ENCODE measurements around the gene TNFSF9. TPM values are rescaled to one million over a fixed set of nuclear protein-coding genes. Genes with fewer than 3 reads are reported as not detected.
"Not testable (repeated sequence)": the region's sequence is repeated elsewhere in the genome, so short reads cannot be mapped to it uniquely, and the experiment has no call there.

The TNFSF9 gene
- total RNA-seq, 1 donor from 2014 or later = 0.28 TPM

DNA sequence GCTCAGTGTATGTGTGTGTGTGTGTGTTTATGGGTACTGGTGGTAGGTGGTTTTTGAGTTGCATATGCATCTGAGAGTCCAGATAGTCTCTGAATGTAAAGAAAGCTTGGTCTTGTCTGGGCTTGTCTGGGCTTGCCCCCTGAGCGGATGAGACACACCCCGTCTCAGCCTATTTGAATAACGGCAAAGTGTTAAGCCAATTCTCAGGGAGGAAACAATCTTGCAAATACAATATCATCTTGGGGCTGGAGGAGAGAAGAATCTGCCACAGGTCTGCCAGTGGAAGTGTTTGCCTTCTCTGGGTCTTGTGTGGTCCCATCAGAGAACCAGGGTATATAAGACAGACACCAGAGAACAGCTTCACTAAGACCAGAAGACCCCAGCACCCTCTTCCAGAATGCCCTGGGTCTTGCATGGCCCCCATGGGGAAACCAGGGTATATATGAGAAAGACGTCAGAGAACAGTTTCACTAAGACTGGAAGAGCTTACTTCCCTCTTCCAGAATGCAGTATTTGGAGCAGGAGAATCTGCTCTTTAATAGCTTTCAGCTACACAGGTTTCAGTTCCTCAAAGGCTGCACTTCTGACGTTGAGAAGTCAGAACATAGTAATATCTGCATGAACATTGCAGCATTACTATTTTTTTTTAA is 46.8 kb downstream of the TNFSF9 start:
- no peak for DNase-seq (ENCODE audit: low spot score)
- Histone ChIP-seq H4K20me1 (ENCODE audit: low read depth) (no peaks in the 10 kb centered on the region), H3K4me2 (no peak overlapping the region), H3K79me2 (ENCODE audit: low read depth) (no peaks in the 10 kb centered on the region), H2AFZ (replicated peaks) (no peak overlapping the region), H3K9me3 (ENCODE audit: low read depth) (no peaks in the 10 kb centered on the region), H3K4me3 (no peak overlapping the region), H3K27ac (no peak overlapping the region), H3K9ac (no peak overlapping the region), H3F3A (ENCODE audit: low read depth) (no peaks in the 10 kb centered on the region), H3K36me3 (no peaks in the 10 kb centered on the region), H3K27me3 (no peaks in the 10 kb centered on the region), H3K4me1 (no peaks in the 10 kb centered on the region)
- Mint-ChIP-seq H3K27me3 (ENCODE audit: insufficient read depth, low read depth) (peaks cover 6% of the 10 kb centered on the region), H3K4me1 (no peaks in the 10 kb centered on the region), H3K27ac (no peak overlapping the region), H3K9me3 (peaks cover 5% of the 10 kb centered on the region), H3K4me3 (no peak overlapping the region), H3K36me3 (no peaks in the 10 kb centered on the region)
- TF ChIP-seq, protein P1, sequence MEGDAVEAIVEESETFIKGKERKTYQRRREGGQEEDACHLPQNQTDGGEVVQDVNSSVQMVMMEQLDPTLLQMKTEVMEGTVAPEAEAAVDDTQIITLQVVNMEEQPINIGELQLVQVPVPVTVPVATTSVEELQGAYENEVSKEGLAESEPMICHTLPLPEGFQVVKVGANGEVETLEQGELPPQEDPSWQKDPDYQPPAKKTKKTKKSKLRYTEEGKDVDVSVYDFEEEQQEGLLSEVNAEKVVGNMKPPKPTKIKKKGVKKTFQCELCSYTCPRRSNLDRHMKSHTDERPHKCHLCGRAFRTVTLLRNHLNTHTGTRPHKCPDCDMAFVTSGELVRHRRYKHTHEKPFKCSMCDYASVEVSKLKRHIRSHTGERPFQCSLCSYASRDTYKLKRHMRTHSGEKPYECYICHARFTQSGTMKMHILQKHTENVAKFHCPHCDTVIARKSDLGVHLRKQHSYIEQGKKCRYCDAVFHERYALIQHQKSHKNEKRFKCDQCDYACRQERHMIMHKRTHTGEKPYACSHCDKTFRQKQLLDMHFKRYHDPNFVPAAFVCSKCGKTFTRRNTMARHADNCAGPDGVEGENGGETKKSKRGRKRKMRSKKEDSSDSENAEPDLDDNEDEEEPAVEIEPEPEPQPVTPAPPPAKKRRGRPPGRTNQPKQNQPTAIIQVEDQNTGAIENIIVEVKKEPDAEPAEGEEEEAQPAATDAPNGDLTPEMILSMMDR (IDR thresholded peaks at IDR 0.05) = no peak
- TF ChIP-seq EZH2phosphoT487 (IDR thresholded peaks at IDR 0.05) = no peak
- no peak for TF ChIP-seq EZH2 (IDR thresholded peaks at IDR 0.05)

DNA sequence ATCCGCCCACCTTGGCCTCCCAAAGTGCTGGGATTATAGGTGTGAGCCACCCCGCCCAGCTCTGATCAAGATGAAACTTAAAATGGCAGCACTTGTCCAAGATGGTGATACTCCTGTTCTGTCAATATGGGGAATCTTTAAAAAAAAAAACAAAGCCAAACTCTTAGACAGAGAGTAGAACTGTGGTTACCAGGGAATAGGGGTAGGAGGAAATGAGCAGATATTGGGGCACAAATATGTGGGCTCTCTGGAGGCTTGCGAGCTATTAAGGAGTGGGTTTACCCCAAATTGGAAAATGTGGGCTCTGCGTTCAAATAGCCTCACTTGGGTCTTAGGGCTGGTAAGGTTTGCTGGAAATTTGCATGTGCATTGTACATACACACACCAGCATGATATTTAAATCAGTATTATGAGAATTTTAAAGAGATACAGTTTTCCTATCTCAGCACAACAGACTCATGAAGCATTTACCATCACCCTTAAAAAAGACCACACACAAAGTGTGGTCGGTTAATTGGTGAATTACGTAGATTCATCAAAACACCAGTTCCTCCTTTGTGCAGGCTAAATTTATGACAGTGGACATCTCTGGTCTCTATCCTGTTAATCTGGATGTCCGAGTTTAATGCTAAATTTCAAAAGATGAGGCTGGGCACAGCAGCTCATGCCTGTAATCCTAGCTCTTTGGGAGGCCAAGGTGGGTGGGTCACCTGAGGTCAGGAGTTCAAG is 48.8 kb downstream of the TNFSF9 start:
- DNase-seq (ENCODE audit: low spot score) = no peak
- Mint-ChIP-seq H3K9me3 (peaks cover 5% of the 10 kb centered on the region), H3K4me1 (no peaks in the 10 kb centered on the region), H3K27me3 (ENCODE audit: insufficient read depth, low read depth) (peaks cover 8% of the 10 kb centered on the region), H3K4me3 (no peak overlapping the region), H3K36me3 (no peaks in the 10 kb centered on the region), H3K27ac (no peak overlapping the region)
- no peaks in the 10 kb centered on the region for H4K20me1 ChIP-seq (ENCODE audit: low read depth)
- no peak overlapping the region for H2AFZ ChIP-seq (replicated peaks)
- no peak overlapping the region for H3K27ac ChIP-seq
- no peaks in the 10 kb centered on the region for H3F3A ChIP-seq (ENCODE audit: low read depth)
- H3K4me2 ChIP-seq = no peak overlapping the region
- TF ChIP-seq, protein P1 (IDR thresholded peaks at IDR 0.05) = no peak
- no peak for TF ChIP-seq EZH2phosphoT487 (IDR thresholded peaks at IDR 0.05)
- TF ChIP-seq EZH2 (IDR thresholded peaks at IDR 0.05) = no peak
- peaks cover 3% of the 10 kb centered on the region for H3K27me3 ChIP-seq
- H3K4me1 ChIP-seq = no peaks in the 10 kb centered on the region
- no peaks in the 10 kb centered on the region for H3K79me2 ChIP-seq (ENCODE audit: low read depth)
- H3K9ac ChIP-seq = no peak overlapping the region
- no peaks in the 10 kb centered on the region for H3K9me3 ChIP-seq (ENCODE audit: low read depth)
- no peaks in the 10 kb centered on the region for H3K36me3 ChIP-seq
- no peak overlapping the region for H3K4me3 ChIP-seq

DNA sequence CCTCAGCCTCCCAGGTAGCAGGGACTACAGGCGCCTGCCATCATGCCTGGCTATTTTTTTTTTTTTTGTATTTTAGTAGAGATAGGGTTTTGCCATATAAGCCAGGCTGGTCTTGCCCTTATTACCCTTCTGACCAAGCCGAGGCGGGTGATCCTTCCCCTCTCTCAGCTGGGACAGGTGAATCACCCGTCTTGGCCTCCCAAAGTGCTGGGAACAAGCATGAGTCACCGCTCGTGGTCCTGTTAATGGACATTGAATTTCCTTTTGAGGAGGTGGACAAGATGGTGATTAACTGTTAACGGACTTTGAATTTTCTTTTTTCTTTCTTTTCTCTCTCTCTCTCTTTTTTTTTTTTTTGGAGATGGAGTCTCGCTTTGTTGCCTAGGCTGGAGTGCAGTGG is 49.5 kb downstream of the TNFSF9 start:
- no peaks in the 10 kb centered on the region for H4K20me1 ChIP-seq (ENCODE audit: low read depth)
- Mint-ChIP-seq H3K36me3 (no peaks in the 10 kb centered on the region), H3K27me3 (ENCODE audit: insufficient read depth, low read depth) (peaks cover 12% of the 10 kb centered on the region), H3K4me3 (no peak overlapping the region), H3K4me1 (no peaks in the 10 kb centered on the region), H3K27ac (no peak overlapping the region), H3K9me3 (peaks cover 5% of the 10 kb centered on the region)
- H3K27me3 ChIP-seq = peaks cover 10% of the 10 kb centered on the region
- no peaks in the 10 kb centered on the region for H3K9me3 ChIP-seq (ENCODE audit: low read depth)
- H2AFZ ChIP-seq (replicated peaks) = no peak overlapping the region
- TF ChIP-seq, protein P1 (IDR thresholded peaks at IDR 0.05) = no peak
- no peak for TF ChIP-seq EZH2phosphoT487 (IDR thresholded peaks at IDR 0.05)
- H3F3A ChIP-seq (ENCODE audit: low read depth) = no peaks in the 10 kb centered on the region
- H3K4me3 ChIP-seq = no peak overlapping the region
- H3K27ac ChIP-seq = no peak overlapping the region
- no peak overlapping the region for H3K4me2 ChIP-seq
- no peaks in the 10 kb centered on the region for H3K4me1 ChIP-seq
- no peaks in the 10 kb centered on the region for H3K36me3 ChIP-seq
- H3K9ac ChIP-seq = no peak overlapping the region
- no peak for DNase-seq (ENCODE audit: low spot score)
- H3K79me2 ChIP-seq (ENCODE audit: low read depth) = no peaks in the 10 kb centered on the region

DNA sequence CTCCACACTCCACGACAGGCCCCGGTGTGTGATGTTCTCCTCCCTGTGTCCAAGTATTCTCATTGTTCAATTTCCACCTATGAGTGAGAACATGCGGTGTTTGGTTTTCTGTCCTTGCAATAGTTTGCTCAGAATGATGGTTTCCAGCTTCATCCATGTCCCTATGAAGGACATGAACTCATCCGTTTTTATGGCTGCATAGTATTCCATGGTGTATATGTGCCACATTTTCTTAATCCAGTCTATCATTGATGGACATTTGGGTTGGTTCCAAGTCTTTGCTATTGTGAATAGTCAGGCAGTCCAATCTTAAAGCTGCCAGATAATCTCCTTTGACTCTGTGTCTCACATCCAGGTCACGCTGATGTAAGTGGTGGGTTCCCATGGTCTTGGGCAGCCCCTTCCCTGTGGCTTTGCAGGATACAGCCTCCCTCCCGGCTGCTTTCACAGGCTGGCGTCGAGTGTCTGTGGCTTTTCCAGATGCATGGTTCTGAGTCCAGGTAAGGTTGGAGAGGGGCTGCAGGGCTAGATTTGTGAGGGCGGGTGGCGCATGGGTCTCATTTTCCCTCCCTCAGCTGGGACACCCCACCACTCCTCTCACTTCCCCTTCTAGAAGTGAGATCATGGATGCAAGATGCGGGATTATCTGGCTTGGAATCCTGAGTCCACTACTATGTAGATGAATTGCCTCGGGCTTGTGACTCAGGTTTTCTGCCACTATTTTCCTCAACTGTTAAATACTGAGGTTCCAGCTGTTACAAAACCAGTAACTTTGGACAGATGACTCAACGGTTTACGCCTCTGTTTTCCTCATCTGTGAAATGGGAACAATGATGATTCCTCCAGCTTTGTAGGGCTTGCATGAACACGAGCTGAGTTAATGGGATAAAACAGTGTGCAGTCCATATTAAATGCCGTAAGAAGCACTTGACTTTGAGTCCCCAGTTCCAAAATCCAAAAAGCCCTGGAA is 52.0 kb downstream of the TNFSF9 start:
- not testable (repeated sequence) for H3K9me3 Mint-ChIP-seq
- H3K27me3 Mint-ChIP-seq (ENCODE audit: insufficient read depth, low read depth) = peaks cover 29% of the 10 kb centered on the region

More for the DNA sequence above, 52.0 kb downstream of the TNFSF9 start:
- not testable (repeated sequence) for H3K36me3 Mint-ChIP-seq; H3K4me2 ChIP-seq; H3K4me3 Mint-ChIP-seq; H3K4me1 Mint-ChIP-seq; H3K9me3 ChIP-seq (ENCODE audit: low read depth); H3K27ac ChIP-seq; H3K27ac Mint-ChIP-seq; H3K4me1 ChIP-seq; H3K4me3 ChIP-seq; H4K20me1 ChIP-seq (ENCODE audit: low read depth); H3K79me2 ChIP-seq (ENCODE audit: low read depth); H3K9ac ChIP-seq; H2AFZ ChIP-seq (replicated peaks); H3F3A ChIP-seq (ENCODE audit: low read depth); DNase-seq (ENCODE audit: low spot score); H3K36me3 ChIP-seq
- H3K27me3 ChIP-seq = peaks cover 35% of the 10 kb centered on the region
